NT2/D1 (cell line): ENCODE measurements around the gene DENND6A.

Experiments used
- SUZ12 ChIP-seq: IDR thresholded peaks from 2 replicates; pipeline ENCODE4 v1.6.1; 2011; ENCODE audit not compliant: insufficient read length, insufficient read depth; ENCODE audit errors: extremely low read depth
- YY1 ChIP-seq: IDR thresholded peaks from 2 replicates; pipeline ENCODE4 v1.6.1; 2011; ENCODE audit not compliant: insufficient read length, insufficient read depth
- ZNF274 ChIP-seq: IDR thresholded peaks from 2 replicates; pipeline ENCODE4 v1.6.1; 2011; ENCODE audit warnings: mild to moderate bottlenecking, low read depth, low read length

DNA sequence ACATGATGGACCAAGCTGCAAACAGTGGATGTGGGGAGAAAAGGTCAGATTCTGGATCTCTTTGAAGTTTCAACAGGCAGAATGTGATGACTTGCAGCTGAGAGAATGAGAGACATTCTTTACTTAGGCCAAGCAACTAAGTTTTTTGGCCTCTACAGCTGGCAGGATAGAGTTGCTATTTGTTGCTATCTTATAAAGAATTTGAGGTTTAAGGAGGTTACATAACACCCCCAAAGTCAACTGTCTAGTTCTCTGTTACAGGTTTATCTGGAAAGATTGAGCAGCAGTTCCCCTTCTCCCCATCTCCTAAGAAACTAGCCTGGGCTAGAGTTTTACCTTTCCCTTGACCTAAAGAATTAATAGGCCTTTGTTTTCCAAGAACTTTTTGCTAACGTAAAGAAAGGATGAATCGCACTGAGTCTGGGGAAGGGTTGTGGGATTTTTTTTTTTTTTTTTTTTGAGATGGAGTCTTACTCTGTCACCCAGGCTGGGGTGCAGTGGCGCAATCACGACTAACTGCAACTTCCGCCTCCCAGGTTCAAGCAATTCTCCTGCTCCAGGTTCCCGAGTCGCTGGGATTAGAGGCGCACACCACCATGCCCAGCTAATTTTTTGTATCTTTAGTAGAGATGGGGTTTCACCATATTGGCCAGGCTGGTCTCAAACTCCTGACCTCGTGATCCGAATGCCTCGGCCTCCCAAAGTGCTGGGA is 36.6 kb upstream of the DENND6A start:
- no peak for TF ChIP-seq SUZ12
- TF ChIP-seq YY1 = no peak
- TF ChIP-seq ZNF274 = no peak
